Measurements from ENCODE around the gene SYCP2. TPM values are rescaled to one million over a fixed set of nuclear protein-coding genes. Genes with fewer than 3 reads are reported as not detected.
A peak's percentile ranks its signal among the peaks of the same experiment; 100 is the strongest.

The SYCP2 gene
- total RNA-seq, 1 donor from 2014 or later: 2.3 TPM

- H3K4me3 Mint-ChIP-seq: peak overlapping the region; percentile 63
- peaks cover 48% of the 10 kb centered on the region for H3K4me1 Mint-ChIP-seq
- DNase-seq (ENCODE audit: low read depth, low spot score): no peak
- H3K27ac Mint-ChIP-seq (ENCODE audit: unreplicated experiment): no peak overlapping the region
- H3K36me3 Mint-ChIP-seq (ENCODE audit: low read depth): peaks cover 5% of the 10 kb centered on the region
- H3K27me3 Mint-ChIP-seq (ENCODE audit: low read depth): no peaks in the 10 kb centered on the region
- TF ChIP-seq CTCF (conservative IDR thresholded peaks at IDR 0.05): no peak
- H3K9me3 Mint-ChIP-seq: no peaks in the 10 kb centered on the region
These were observed 11.3 kb upstream of the SYCP2 start for GRCh38 chr20:59944726-59945125.

- Mint-ChIP-seq H3K4me3 (peak overlapping the region; percentile 31), H3K27me3 (ENCODE audit: low read depth) (no peaks in the 10 kb centered on the region), H3K4me1 (peaks cover 59% of the 10 kb centered on the region), H3K9me3 (no peaks in the 10 kb centered on the region), H3K36me3 (ENCODE audit: low read depth) (peaks cover 5% of the 10 kb centered on the region), H3K27ac (ENCODE audit: unreplicated experiment) (no peak overlapping the region)
- no peak for TF ChIP-seq CTCF (conservative IDR thresholded peaks at IDR 0.05)
- DNase-seq (ENCODE audit: low read depth, low spot score): no peak
These were observed 8.8 kb upstream of the SYCP2 start for GRCh38 chr20:59942245-59942644.

- H3K36me3 Mint-ChIP-seq (ENCODE audit: low read depth): peaks cover 5% of the 10 kb centered on the region
- no peak for TF ChIP-seq CTCF (conservative IDR thresholded peaks at IDR 0.05)
- H3K4me3 Mint-ChIP-seq: peak overlapping the region; percentile 98
- peak overlapping the region; percentile 99 for H3K27ac Mint-ChIP-seq (ENCODE audit: unreplicated experiment)
- no peaks in the 10 kb centered on the region for H3K27me3 Mint-ChIP-seq (ENCODE audit: low read depth)
- H3K9me3 Mint-ChIP-seq: no peaks in the 10 kb centered on the region
- DNase-seq (ENCODE audit: low read depth, low spot score): no peak
- peaks cover 61% of the 10 kb centered on the region for H3K4me1 Mint-ChIP-seq
These were observed 7.5 kb upstream of the SYCP2 start for GRCh38 chr20:59940956-59941294.

GRCh38 chr20:59940129-59940955 lies 6.9 kb upstream of the SYCP2 start, which contains the start of the genes FAM217B and PPP1R3D:
Gene FAM217B (plus strand): TSS chr20:59940389. CDS start chr20:59943944, 3,555 bp downstream.
Gene PPP1R3D (minus strand): TSS chr20:59940305. CDS start chr20:59939931, 374 bp downstream.
- no peaks in the 10 kb centered on the region for H3K27me3 Mint-ChIP-seq (ENCODE audit: low read depth)
- peaks cover 5% of the 10 kb centered on the region for H3K36me3 Mint-ChIP-seq (ENCODE audit: low read depth)
- DNase-seq (ENCODE audit: low read depth, low spot score): peak; percentile 89
- peaks cover 55% of the 10 kb centered on the region for H3K4me1 Mint-ChIP-seq
- peak within 1 kb of the TSS; percentile 98 for H3K4me3 Mint-ChIP-seq
- H3K27ac Mint-ChIP-seq (ENCODE audit: unreplicated experiment): peak within 1 kb of the TSS; percentile 99
- H3K9me3 Mint-ChIP-seq: no peaks in the 10 kb centered on the region
- TF ChIP-seq CTCF (conservative IDR thresholded peaks at IDR 0.05): peak; percentile 29

- no peak for TF ChIP-seq CTCF (conservative IDR thresholded peaks at IDR 0.05)
- Mint-ChIP-seq H3K36me3 (ENCODE audit: low read depth) (peaks cover 5% of the 10 kb centered on the region), H3K27ac (ENCODE audit: unreplicated experiment) (peak overlapping the region; percentile 43), H3K27me3 (ENCODE audit: low read depth) (peaks cover 2% of the 10 kb centered on the region), H3K4me3 (peak overlapping the region; percentile 98), H3K4me1 (peaks cover 55% of the 10 kb centered on the region), H3K9me3 (no peaks in the 10 kb centered on the region)
- DNase-seq (ENCODE audit: low read depth, low spot score): no peak
These were observed 6.4 kb upstream of the SYCP2 start for GRCh38 chr20:59939879-59940128.
